DMS53 (cell line): ENCODE results near the gene PUS10.

Experiments
- DNase-seq: peaks from one replicate; lab custom pipeline; 2025; lab: John Stamatoyannopoulos, UW

Gene PUS10

GRCh38 chr2:60972889-60973656, 45.0 kb downstream of the PUS10 start:
- no peak for DNase-seq

GRCh38 chr2:60966507-60967405, 51.3 kb downstream of the PUS10 start:
- no peak for DNase-seq

- DNase-seq, result peak; percentile 38
Observed at GRCh38 chr2:60965499-60965785, 52.6 kb downstream of the PUS10 start.

GRCh38 chr2:60964651-60965498, 53.2 kb downstream of the PUS10 start:
- DNase-seq, result peak; percentile 38

- DNase-seq, result no peak
Observed at GRCh38 chr2:60963190-60963589, 54.9 kb downstream of the PUS10 start.

GRCh38 chr2:60962528-60962927, 55.5 kb downstream of the PUS10 start:
- DNase-seq, result no peak

- no peak for DNase-seq
Observed at GRCh38 chr2:60961457-60961856, 56.6 kb downstream of the PUS10 start.

GRCh38 chr2:60960706-60961105, 57.3 kb downstream of the PUS10 start:
- DNase-seq, result no peak

GRCh38 chr2:60959501-60959900, 58.6 kb downstream of the PUS10 start:
- peak; percentile 44 for DNase-seq

GRCh38 chr2:60958800-60959199, 59.3 kb downstream of the PUS10 start:
- DNase-seq, result no peak

GRCh38 chr2:60958361-60958760, 59.7 kb downstream of the PUS10 start:
- DNase-seq, result no peak

- DNase-seq, result no peak
Observed at GRCh38 chr2:60957643-60958042, 60.4 kb downstream of the PUS10 start.

GRCh38 chr2:60957224-60957623, 60.8 kb downstream of the PUS10 start:
- no peak for DNase-seq

GRCh38 chr2:60954139-60954538, 63.9 kb downstream of the PUS10 start:
- DNase-seq, result no peak

- peak; percentile 25 for DNase-seq
Observed at GRCh38 chr2:60948926-60949579, 69.0 kb downstream of the PUS10 start.

GRCh38 chr2:60948161-60948560, 69.9 kb downstream of the PUS10 start:
- DNase-seq, result no peak

GRCh38 chr2:60947056-60947455, 71.0 kb downstream of the PUS10 start:
- peak; percentile 52 for DNase-seq

GRCh38 chr2:60945341-60945740, 72.7 kb downstream of the PUS10 start:
- DNase-seq, result peak; percentile 5

GRCh38 chr2:60939622-60940021, 78.4 kb downstream of the PUS10 start:
- no peak for DNase-seq

- no peak for DNase-seq
Observed at GRCh38 chr2:60938301-60938700, 79.8 kb downstream of the PUS10 start.

- DNase-seq, result no peak
Observed at GRCh38 chr2:60936757-60937156, 81.3 kb downstream of the PUS10 start.

GRCh38 chr2:60934165-60934722, 83.8 kb downstream of the PUS10 start:
- DNase-seq, result no peak
